Keratinocyte (primary cell): ENCODE results near the gene CENPL.

Experiments
- EZH2 ChIP-seq: IDR thresholded peaks from one replicate; pipeline ENCODE4 v1.6.1; 2012; ENCODE audit warnings: inconsistent platforms, mild to moderate bottlenecking, low read length, moderate library complexity
- TF ChIP-seq, protein P1 (sequence below), 3 experiments: IDR thresholded peaks in 1 of 3; conservative IDR thresholded peaks in 1 of 3; optimal IDR thresholded peaks in 1 of 3; 2 replicates in 2 of 3; 3 replicates in 1 of 3; pipeline versions ENCODE3 to v1.5.1; 2011; ENCODE audit warnings: low read length in 3 of 3, mild to moderate bottlenecking in 3 of 3, moderate library complexity in 2 of 3, control low read depth in 1 of 3, inconsistent platforms in 1 of 3; ENCODE audit not compliant: insufficient read depth in 2 of 3; ENCODE audit errors: extremely low read depth in 1 of 3

DNA sequence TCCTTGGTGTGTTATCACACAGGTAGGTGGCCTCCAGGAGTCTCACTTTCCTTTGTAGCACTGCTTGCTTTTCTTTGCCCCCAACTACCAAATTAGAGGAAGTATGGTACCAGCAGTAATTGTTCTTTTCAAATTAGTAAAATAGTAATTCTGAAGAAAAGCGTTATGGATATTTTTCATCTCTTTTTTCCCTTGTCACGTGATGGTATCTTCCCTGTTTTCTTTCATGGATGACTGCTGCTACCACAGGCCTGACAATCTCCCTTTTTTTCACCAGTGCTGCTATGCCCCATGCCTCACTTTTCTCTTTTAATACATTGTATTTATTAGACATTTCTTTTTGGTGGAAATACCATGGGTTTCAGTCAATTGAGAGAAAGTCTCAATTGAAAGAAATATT lies 46.8 kb upstream of the CENPL start:
- no peak for TF ChIP-seq EZH2
- TF ChIP-seq, protein P1, sequence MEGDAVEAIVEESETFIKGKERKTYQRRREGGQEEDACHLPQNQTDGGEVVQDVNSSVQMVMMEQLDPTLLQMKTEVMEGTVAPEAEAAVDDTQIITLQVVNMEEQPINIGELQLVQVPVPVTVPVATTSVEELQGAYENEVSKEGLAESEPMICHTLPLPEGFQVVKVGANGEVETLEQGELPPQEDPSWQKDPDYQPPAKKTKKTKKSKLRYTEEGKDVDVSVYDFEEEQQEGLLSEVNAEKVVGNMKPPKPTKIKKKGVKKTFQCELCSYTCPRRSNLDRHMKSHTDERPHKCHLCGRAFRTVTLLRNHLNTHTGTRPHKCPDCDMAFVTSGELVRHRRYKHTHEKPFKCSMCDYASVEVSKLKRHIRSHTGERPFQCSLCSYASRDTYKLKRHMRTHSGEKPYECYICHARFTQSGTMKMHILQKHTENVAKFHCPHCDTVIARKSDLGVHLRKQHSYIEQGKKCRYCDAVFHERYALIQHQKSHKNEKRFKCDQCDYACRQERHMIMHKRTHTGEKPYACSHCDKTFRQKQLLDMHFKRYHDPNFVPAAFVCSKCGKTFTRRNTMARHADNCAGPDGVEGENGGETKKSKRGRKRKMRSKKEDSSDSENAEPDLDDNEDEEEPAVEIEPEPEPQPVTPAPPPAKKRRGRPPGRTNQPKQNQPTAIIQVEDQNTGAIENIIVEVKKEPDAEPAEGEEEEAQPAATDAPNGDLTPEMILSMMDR (optimal IDR thresholded peaks at IDR 0.05 in 1 of 3, IDR thresholded peaks at IDR 0.05 in 1 of 3, conservative IDR thresholded peaks at IDR 0.05 in 1 of 3; ENCODE audit: extremely low read depth in 1 of 3, insufficient read depth in 2 of 3, low read length in 3 of 3), result no peak
